Measurements from ENCODE around the gene LRRTM4. TPM values are rescaled to one million over a fixed set of nuclear protein-coding genes. Genes with fewer than 3 reads are reported as not detected.

The LRRTM4 gene
- total RNA-seq, 4 donors from 2014 or later, result 0.24 to 38.4 (median 1.0) TPM; not detected in 1

DNA sequence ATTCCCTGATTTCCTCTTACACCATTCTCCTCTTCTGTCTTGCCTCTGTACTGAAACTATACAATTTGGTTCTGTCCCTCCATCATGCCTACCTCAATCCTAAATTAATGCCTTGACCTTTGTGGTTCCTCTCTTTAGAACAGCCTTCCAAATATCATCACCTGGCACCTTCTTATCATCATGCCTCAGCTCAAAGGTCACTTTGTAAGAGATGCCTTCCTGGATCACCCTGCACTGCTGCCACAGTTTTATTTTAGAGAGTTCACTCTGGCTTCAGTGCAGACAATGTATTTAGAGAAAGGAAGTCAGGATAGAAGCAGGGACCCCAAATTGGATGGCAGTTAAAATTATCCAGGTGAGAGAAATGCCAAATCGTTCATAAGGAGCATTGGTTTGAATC lies 64.5 kb downstream of the LRRTM4 start:
- intact Hi-C loops (cut with DNase I; ENCODE audit: low total_unique reads), result no loop called here
- Histone ChIP-seq H3K4me3 (no peak overlapping the region), H3K36me3 (no peaks in the 10 kb centered on the region), H3K4me1 (no peaks in the 10 kb centered on the region), H3K27ac (no peak overlapping the region), H3K9me3 (no peaks in the 10 kb centered on the region), H3K27me3 (no peaks in the 10 kb centered on the region)
- TF ChIP-seq, protein P1, sequence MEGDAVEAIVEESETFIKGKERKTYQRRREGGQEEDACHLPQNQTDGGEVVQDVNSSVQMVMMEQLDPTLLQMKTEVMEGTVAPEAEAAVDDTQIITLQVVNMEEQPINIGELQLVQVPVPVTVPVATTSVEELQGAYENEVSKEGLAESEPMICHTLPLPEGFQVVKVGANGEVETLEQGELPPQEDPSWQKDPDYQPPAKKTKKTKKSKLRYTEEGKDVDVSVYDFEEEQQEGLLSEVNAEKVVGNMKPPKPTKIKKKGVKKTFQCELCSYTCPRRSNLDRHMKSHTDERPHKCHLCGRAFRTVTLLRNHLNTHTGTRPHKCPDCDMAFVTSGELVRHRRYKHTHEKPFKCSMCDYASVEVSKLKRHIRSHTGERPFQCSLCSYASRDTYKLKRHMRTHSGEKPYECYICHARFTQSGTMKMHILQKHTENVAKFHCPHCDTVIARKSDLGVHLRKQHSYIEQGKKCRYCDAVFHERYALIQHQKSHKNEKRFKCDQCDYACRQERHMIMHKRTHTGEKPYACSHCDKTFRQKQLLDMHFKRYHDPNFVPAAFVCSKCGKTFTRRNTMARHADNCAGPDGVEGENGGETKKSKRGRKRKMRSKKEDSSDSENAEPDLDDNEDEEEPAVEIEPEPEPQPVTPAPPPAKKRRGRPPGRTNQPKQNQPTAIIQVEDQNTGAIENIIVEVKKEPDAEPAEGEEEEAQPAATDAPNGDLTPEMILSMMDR (IDR thresholded peaks at IDR 0.05), result no peak
- TF ChIP-seq POLR2A (IDR thresholded peaks at IDR 0.05), result no peak
- no peak for DNase-seq

DNA sequence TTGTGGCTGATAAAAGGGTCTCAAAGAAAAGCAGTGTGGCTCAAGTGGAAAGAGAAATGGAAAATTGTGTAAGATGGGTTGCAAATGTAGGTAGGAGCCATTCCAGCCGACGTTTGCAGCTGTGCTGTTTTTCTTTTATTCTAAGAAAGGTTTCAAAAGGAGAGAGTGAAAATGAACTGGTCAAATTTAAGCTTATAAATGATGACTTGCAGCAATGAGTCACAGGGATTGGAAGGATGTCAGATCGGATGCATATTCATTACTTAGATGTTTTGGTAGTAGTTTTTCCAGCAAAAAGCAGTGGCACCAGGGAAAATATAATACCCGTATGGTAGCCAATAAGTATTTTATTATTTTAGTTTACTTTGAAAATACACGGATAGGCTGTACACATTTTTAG lies 79.1 kb downstream of the LRRTM4 start:
- Histone ChIP-seq H3K4me3 (no peak overlapping the region), H3K36me3 (no peaks in the 10 kb centered on the region), H3K27me3 (no peaks in the 10 kb centered on the region), H3K27ac (no peak overlapping the region), H3K9me3 (no peaks in the 10 kb centered on the region), H3K4me1 (no peaks in the 10 kb centered on the region)
- DNase-seq, result no peak
- intact Hi-C loops (cut with DNase I; ENCODE audit: low total_unique reads), result no loop called here
- TF ChIP-seq, protein P1 (IDR thresholded peaks at IDR 0.05), result no peak
- TF ChIP-seq POLR2A (IDR thresholded peaks at IDR 0.05), result no peak

DNA sequence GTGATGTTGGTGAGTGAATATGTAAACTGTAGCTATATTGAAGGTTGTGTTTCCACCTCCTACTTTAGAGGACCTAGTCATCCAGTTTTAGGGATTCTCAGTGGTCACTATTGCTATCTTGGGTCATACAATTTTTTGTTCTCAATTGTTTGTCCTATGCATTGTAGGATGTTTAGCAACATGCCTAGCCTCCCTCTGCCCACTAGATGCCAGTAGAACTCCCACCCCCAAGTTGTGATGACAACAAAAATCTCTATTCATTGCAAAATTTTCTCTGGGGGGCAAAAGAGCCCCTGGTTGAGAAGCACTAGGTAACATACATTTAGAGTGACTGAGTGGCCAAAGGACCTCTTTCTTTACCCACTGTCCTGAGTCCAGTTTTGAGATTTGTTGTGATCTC lies 87.3 kb downstream of the LRRTM4 start:
- no peaks in the 10 kb centered on the region for H3K9me3 ChIP-seq
- intact Hi-C loops (cut with DNase I; ENCODE audit: low total_unique reads), result no loop called here
- H3K36me3 ChIP-seq, result no peaks in the 10 kb centered on the region
- H3K4me1 ChIP-seq, result no peaks in the 10 kb centered on the region
- TF ChIP-seq, protein P1 (IDR thresholded peaks at IDR 0.05), result no peak
- no peak for TF ChIP-seq POLR2A (IDR thresholded peaks at IDR 0.05)
- DNase-seq, result no peak
- no peak overlapping the region for H3K27ac ChIP-seq
- H3K4me3 ChIP-seq, result no peak overlapping the region
- no peaks in the 10 kb centered on the region for H3K27me3 ChIP-seq

DNA sequence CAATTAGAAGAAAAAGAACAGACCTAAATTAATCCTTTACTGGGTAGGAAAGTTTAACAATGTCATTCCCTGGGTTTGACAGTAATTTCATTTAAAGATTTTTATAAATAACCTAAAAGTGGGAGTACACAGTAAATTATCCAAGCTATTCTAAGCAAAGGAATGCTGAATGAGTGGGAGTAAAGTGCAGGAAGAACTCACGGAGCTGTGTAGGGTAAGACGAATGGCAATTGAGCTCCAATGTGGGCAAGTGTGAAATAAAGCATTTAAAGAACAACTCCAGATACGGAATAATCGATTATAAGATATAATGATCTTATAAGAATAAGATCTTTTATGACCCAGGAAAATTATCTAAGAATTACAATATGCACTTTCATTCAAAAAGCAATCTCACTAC lies 93.2 kb downstream of the LRRTM4 start:
- intact Hi-C loops (cut with DNase I; ENCODE audit: low total_unique reads), result no loop called here

DNA sequence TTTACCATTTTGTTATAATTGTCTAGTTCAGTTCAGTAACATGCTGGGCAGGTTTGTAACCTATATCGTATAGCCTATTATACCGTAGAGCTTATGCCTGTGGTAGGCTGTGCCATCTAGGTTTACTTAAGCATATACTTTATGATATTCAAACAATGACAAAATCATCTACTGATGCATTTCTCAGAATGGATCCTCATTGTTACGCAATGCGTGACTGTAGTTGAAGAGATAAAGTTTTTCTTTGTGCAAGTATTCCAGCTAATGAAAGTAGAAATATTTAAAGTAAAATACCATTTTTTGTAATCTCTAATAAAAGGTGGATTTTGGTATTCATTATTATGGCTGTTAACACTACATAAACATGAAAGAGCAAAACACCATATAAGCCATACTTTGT lies 100.2 kb downstream of the LRRTM4 start:
- no peak overlapping the region for H3K27ac ChIP-seq
- intact Hi-C loops (cut with DNase I; ENCODE audit: low total_unique reads), result no loop called here
- no peaks in the 10 kb centered on the region for H3K27me3 ChIP-seq
- no peaks in the 10 kb centered on the region for H3K36me3 ChIP-seq
- DNase-seq, result no peak
- H3K4me3 ChIP-seq, result no peak overlapping the region
- H3K9me3 ChIP-seq, result no peaks in the 10 kb centered on the region
- no peak for TF ChIP-seq POLR2A (IDR thresholded peaks at IDR 0.05)
- TF ChIP-seq, protein P1 (IDR thresholded peaks at IDR 0.05), result no peak
- H3K4me1 ChIP-seq, result no peaks in the 10 kb centered on the region

More for the DNA sequence above, 93.2 kb downstream of the LRRTM4 start:
- Histone ChIP-seq H3K27me3 (no peaks in the 10 kb centered on the region), H3K4me1 (no peaks in the 10 kb centered on the region), H3K27ac (no peak overlapping the region), H3K36me3 (no peaks in the 10 kb centered on the region), H3K9me3 (no peaks in the 10 kb centered on the region), H3K4me3 (no peak overlapping the region)
- TF ChIP-seq, protein P1 (IDR thresholded peaks at IDR 0.05), result no peak
- TF ChIP-seq POLR2A (IDR thresholded peaks at IDR 0.05), result no peak
- DNase-seq, result no peak

Measured in uterus (tissue), 4 donors.